Measurements from ENCODE around the gene PRR20G. TPM values are rescaled to one million over a fixed set of nuclear protein-coding genes. Genes with fewer than 3 reads are reported as not detected.

Gene PRR20G
- not detected for total RNA-seq

GRCh38 chr3:127287840-127288239 lies at the start of gene PRR20G:
Gene PRR20G, minus strand, starts transcription at chr3:127288046. Its CDS starts 681 bp downstream, at chr3:127287365.
- H3K36me3 ChIP-seq: no peaks in the 10 kb centered on the region
- WGBS, 2 donors: 78 to 81% methylated on average over 17 of the region's 17 CpGs
- H3K27ac ChIP-seq: no peak within 1 kb of the TSS
- TF ChIP-seq EP300 (IDR thresholded peaks at IDR 0.05) (no peak), CTCF (IDR thresholded peaks at IDR 0.05) (no peak), POLR2A (IDR thresholded peaks at IDR 0.05) (no peak)
- no peaks in the 10 kb centered on the region for H3K9me3 ChIP-seq
- H3K4me3 ChIP-seq: no peak within 1 kb of the TSS
- no peaks in the 10 kb centered on the region for H3K27me3 ChIP-seq
- DNase-seq (ENCODE audit: low spot score in 2 of 2): no peak
- H3K4me1 ChIP-seq: no peaks in the 10 kb centered on the region

GRCh38 chr3:127337001-127337400 lies 49.2 kb upstream of the PRR20G start:
- WGBS, 2 donors: 88% methylated on average over 7 of the region's 7 CpGs
- H3K36me3 ChIP-seq: no peaks in the 10 kb centered on the region
- no peak overlapping the region for H3K27ac ChIP-seq
- peaks cover 0 to 25% (median 3%) of the 10 kb centered on the region in 4 donors for H3K9me3 ChIP-seq
- no peak overlapping the region for H3K4me3 ChIP-seq
- H3K4me1 ChIP-seq: no peaks in the 10 kb centered on the region
- no peak for DNase-seq (ENCODE audit: low spot score in 2 of 2)
- peaks cover 0 to 32% of the 10 kb centered on the region in 2 donors for H3K27me3 ChIP-seq
- TF ChIP-seq CTCF (IDR thresholded peaks at IDR 0.05): no peak
- no peak for TF ChIP-seq POLR2A (IDR thresholded peaks at IDR 0.05)
- no peak for TF ChIP-seq EP300 (IDR thresholded peaks at IDR 0.05)

- WGBS, 2 donors: 81 to 85% methylated on average over 5 of the region's 5 CpGs
- DNase-seq (ENCODE audit: low spot score in 2 of 2): no peak
- Histone ChIP-seq H3K27me3 (peaks cover 0 to 32% of the 10 kb centered on the region in 2 donors), H3K4me3 (no peak overlapping the region), H3K9me3 (peaks cover 0 to 34% (median 4%) of the 10 kb centered on the region in 4 donors), H3K27ac (no peak overlapping the region), H3K36me3 (no peaks in the 10 kb centered on the region), H3K4me1 (no peaks in the 10 kb centered on the region)
- TF ChIP-seq CTCF (IDR thresholded peaks at IDR 0.05) (no peak), POLR2A (IDR thresholded peaks at IDR 0.05) (no peak), EP300 (IDR thresholded peaks at IDR 0.05) (no peak)
These were observed 48.3 kb upstream of the PRR20G start for GRCh38 chr3:127336101-127336500.

- Histone ChIP-seq H3K4me1 (no peaks in the 10 kb centered on the region), H3K4me3 (no peak overlapping the region), H3K36me3 (no peaks in the 10 kb centered on the region), H3K9me3 (peaks cover 0 to 58% (median 10%) of the 10 kb centered on the region in 4 donors), H3K27ac (no peak overlapping the region), H3K27me3 (no peaks in the 10 kb centered on the region)
- DNase-seq (ENCODE audit: low spot score in 2 of 2): no peak
- 63 to 64% methylated on average over 2 of the region's 2 CpGs for WGBS, 2 donors
- TF ChIP-seq EP300 (IDR thresholded peaks at IDR 0.05) (no peak), CTCF (IDR thresholded peaks at IDR 0.05) (no peak), POLR2A (IDR thresholded peaks at IDR 0.05) (no peak)
These were observed 42.5 kb upstream of the PRR20G start for GRCh38 chr3:127330385-127330784.

GRCh38 chr3:127329631-127330285 lies 41.9 kb upstream of the PRR20G start:
- Histone ChIP-seq H3K9me3 (peaks cover 0 to 54% (median 9%) of the 10 kb centered on the region in 4 donors), H3K36me3 (no peaks in the 10 kb centered on the region), H3K4me1 (no peaks in the 10 kb centered on the region), H3K4me3 (no peak overlapping the region), H3K27ac (no peak overlapping the region), H3K27me3 (no peaks in the 10 kb centered on the region)
- no peak for DNase-seq (ENCODE audit: low spot score in 2 of 2)
- WGBS, 2 donors: 77 to 96% methylated on average over 2 of the region's 2 CpGs
- TF ChIP-seq EP300 (IDR thresholded peaks at IDR 0.05) (no peak), CTCF (IDR thresholded peaks at IDR 0.05) (no peak), POLR2A (IDR thresholded peaks at IDR 0.05) (no peak)
